GM12891 (cell line): ENCODE results near the gene ZNF148.

Source experiments
- PAX5 ChIP-seq: IDR thresholded peaks from 2 replicates; pipeline ENCODE4 v1.6.1; 2011; ENCODE audit warnings: low read length, moderate library complexity, mild to moderate bottlenecking; ENCODE audit not compliant: insufficient read depth, severe bottlenecking
- POLR2A ChIP-seq: IDR thresholded peaks from 2 replicates; pipeline ENCODE4 v1.6.1; 2011; ENCODE audit warnings: low read depth, low read length, control low read depth
- POLR2AphosphoS5 ChIP-seq: IDR thresholded peaks from 2 replicates; pipeline ENCODE4 v1.6.1; 2011; ENCODE audit warnings: low read depth, low read length, control low read depth
- POU2F2 ChIP-seq: IDR thresholded peaks from 2 replicates; pipeline ENCODE4 v1.6.1; 2011; ENCODE audit warnings: low read depth, mild to moderate bottlenecking, control low read depth, low read length, moderate library complexity
- SPI1 ChIP-seq: IDR thresholded peaks from 2 replicates; pipeline ENCODE4 v1.6.1; 2011; ENCODE audit warnings: low read depth, low read length, control low read depth
- TAF1 ChIP-seq: IDR thresholded peaks from 2 replicates; pipeline ENCODE4 v1.6.1; 2011; ENCODE audit warnings: low read depth, low read length, control low read depth

DNA sequence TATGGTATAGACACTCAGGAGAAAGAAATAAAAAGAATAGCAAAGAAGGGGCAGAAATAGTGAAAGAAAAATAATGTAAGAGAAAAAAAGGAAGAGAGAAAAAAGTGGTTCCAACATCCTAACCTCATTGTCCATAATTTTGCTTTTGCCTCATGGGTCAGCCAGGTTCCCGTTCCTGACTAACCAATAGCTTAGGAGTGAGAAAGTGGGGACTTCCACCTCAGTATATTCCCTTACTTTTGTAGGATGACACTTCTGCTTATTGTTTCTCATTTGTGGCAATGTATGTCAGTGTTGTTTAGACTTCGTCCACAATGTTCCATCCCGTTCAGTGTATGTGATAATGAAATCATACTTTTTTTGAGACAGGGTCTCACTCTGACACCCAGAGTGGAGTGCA is 153.3 kb downstream of the ZNF148 start:
- no peak for TF ChIP-seq POLR2AphosphoS5
- TF ChIP-seq POLR2A = no peak
- no peak for TF ChIP-seq TAF1
- TF ChIP-seq POU2F2 = no peak
- no peak for TF ChIP-seq SPI1
- TF ChIP-seq PAX5 = no peak
